NCI-H1092 treated with DMSO at 0.1 percent for 48 hours (cell line): ENCODE measurements around the gene NRG2.

Source experiments
- DNase-seq: peaks from one replicate; lab custom pipeline; 2025; lab: John Stamatoyannopoulos, UW

Gene NRG2

GRCh38 chr5:139903450-139903794 is 139.7 kb downstream of the NRG2 start:
- DNase-seq = no peak

- DNase-seq = no peak
These were observed 141.1 kb downstream of the NRG2 start for GRCh38 chr5:139901986-139902385.

GRCh38 chr5:139901251-139901575 is 141.9 kb downstream of the NRG2 start:
- DNase-seq = no peak

- no peak for DNase-seq
These were observed 142.4 kb downstream of the NRG2 start for GRCh38 chr5:139900546-139901250.

- no peak for DNase-seq
These were observed 144.1 kb downstream of the NRG2 start for GRCh38 chr5:139898981-139899380.

GRCh38 chr5:139897982-139898381 is 145.1 kb downstream of the NRG2 start:
- DNase-seq = no peak

GRCh38 chr5:139897342-139897741 is 145.8 kb downstream of the NRG2 start:
- no peak for DNase-seq

- DNase-seq = no peak
These were observed 146.4 kb downstream of the NRG2 start for GRCh38 chr5:139896718-139897117.

GRCh38 chr5:139895647-139896046 is 147.5 kb downstream of the NRG2 start:
- no peak for DNase-seq

GRCh38 chr5:139895046-139895445 is 148.1 kb downstream of the NRG2 start:
- DNase-seq = no peak

- DNase-seq = no peak
These were observed 149.2 kb downstream of the NRG2 start for GRCh38 chr5:139893873-139894272.

- DNase-seq = no peak
These were observed 153.7 kb downstream of the NRG2 start for GRCh38 chr5:139889410-139889809.

GRCh38 chr5:139888370-139888769 is 154.7 kb downstream of the NRG2 start:
- no peak for DNase-seq

GRCh38 chr5:139886213-139886612 is 156.9 kb downstream of the NRG2 start:
- no peak for DNase-seq

- DNase-seq = no peak
These were observed 157.3 kb downstream of the NRG2 start for GRCh38 chr5:139885857-139886208.

GRCh38 chr5:139885172-139885856 is 157.8 kb downstream of the NRG2 start:
- DNase-seq = no peak

GRCh38 chr5:139884734-139885133 is 158.4 kb downstream of the NRG2 start:
- DNase-seq = no peak

- no peak for DNase-seq
These were observed 159.0 kb downstream of the NRG2 start for GRCh38 chr5:139884144-139884543.

- no peak for DNase-seq
These were observed 160.0 kb downstream of the NRG2 start for GRCh38 chr5:139882961-139883539.

GRCh38 chr5:139882316-139882715 is 160.8 kb downstream of the NRG2 start:
- DNase-seq = no peak

GRCh38 chr5:139881143-139881733 is 161.9 kb downstream of the NRG2 start:
- DNase-seq = no peak

- DNase-seq = no peak
These were observed 162.5 kb downstream of the NRG2 start for GRCh38 chr5:139880416-139881142.

GRCh38 chr5:139878093-139878492 is 165.0 kb downstream of the NRG2 start:
- DNase-seq = no peak
